Esophagus muscularis mucosa (tissue), 4 donors: ENCODE data around the gene SH3BP4. TPM values are rescaled to one million over a fixed set of nuclear protein-coding genes. Genes with fewer than 3 reads are reported as not detected.

Experiments used
- DNase-seq: peaks from one replicate; pipeline ENCODE4 v3.0.0-alpha.2; 2017; ENCODE audit errors: extremely low spot score
- H3K27ac ChIP-seq, 4 donors: fragments of 200-600 bp; sonication (generic); replicated peaks in 1 of 4; 1 replicate in 3 of 4; 2 replicates in 1 of 4; pipeline ENCODE4 v1.5.1; 2016 to 2019; ENCODE audit warnings: mild to moderate bottlenecking in 1 of 4
- H3K27me3 ChIP-seq, 4 donors: fragments of 200-600 bp; sonication (generic); one replicate each; pipeline versions ENCODE4 v1.5.1 to v1.6.0; 2016 to 2019
- H3K36me3 ChIP-seq, 4 donors: fragments of 200-600 bp; sonication (generic); one replicate each; pipeline ENCODE4 v1.5.1; 2016 to 2019
- H3K4me1 ChIP-seq, 4 donors: fragments of 200-600 bp; sonication (generic); one replicate each; pipeline ENCODE4 v1.5.1; 2016 to 2019
- H3K4me3 ChIP-seq, 4 donors: fragments of 200-600 bp; sonication (generic); 1 replicate in 2 of 4; 2 replicates in 2 of 4; pipeline ENCODE4 v1.5.1; 2016 to 2019; ENCODE audit warnings: mild to moderate bottlenecking in 4 of 4, moderate library complexity in 1 of 4
- H3K9me3 ChIP-seq, 4 donors: fragments of 200-600 bp; sonication (generic); 1 replicate in 3 of 4; 2 replicates in 1 of 4; pipeline ENCODE4 v1.5.1; 2016 to 2019
- CTCF ChIP-seq, 3 experiments: fragments of 200-600 bp in 2 of 3; fragments of 450-650 bp in 1 of 3; sonication (generic) in 2 of 3; IDR thresholded peaks; one replicate each; pipeline ENCODE4 v1.5.1; 2017 to 2019; ENCODE audit warnings: antibody characterized with exemption in 3 of 3, mild to moderate bottlenecking in 2 of 3, moderate library complexity in 1 of 3
- EP300 ChIP-seq: sonication (generic); formaldehyde crosslinking; IDR thresholded peaks from one replicate; pipeline ENCODE4 v1.6.1; 2017; ENCODE audit warnings: antibody characterized with exemption
- POLR2A ChIP-seq: fragments of 450-650 bp; IDR thresholded peaks from one replicate; pipeline ENCODE4 v1.6.1; 2017; ENCODE audit warnings: antibody characterized with exemption, moderate library complexity, mild to moderate bottlenecking, low read depth
- POLR2AphosphoS5 ChIP-seq, 2 donors: sonication (generic); formaldehyde crosslinking; IDR thresholded peaks; one replicate each; pipeline ENCODE4 v1.6.1; 2017; ENCODE audit warnings: antibody characterized with exemption in 2 of 2
- WGBS: methylation state at CpG from one replicate; pipeline ENCODE4 v1.1.5; 2018; 5-methylcytosine and 5-hydroxymethylcytosine counted together
- intact Hi-C: fragments of 100-400 bp; cut with DNase I; formaldehyde crosslinking; loops from one replicate; pipeline ENCODE4 v1.15.1; 2023
- total RNA-seq, 4 donors: library from RNA; depleted of rRNA; stranded (reverse); fragments of >200 nt; gene quantifications; one replicate each; pipeline versions ENCODE4 v1.1.0 to v1.2.1, GENCODE V29; 2016

The SH3BP4 gene
- total RNA-seq, 4 donors from 2014 or later = 25.3 to 63.1 (median 48.4) TPM

GRCh38 chr2:235024931-235025773 lies 73.3 kb downstream of the SH3BP4 start:
- Histone ChIP-seq H3K27me3 (no peaks in the 10 kb centered on the region), H3K4me3 (no peak overlapping the region), H3K9me3 (no peaks in the 10 kb centered on the region), H3K4me1 (peaks cover 23 to 56% (median 44%) of the 10 kb centered on the region in 4 donors), H3K27ac (no peak overlapping the region), H3K36me3 (no peaks in the 10 kb centered on the region)
- intact Hi-C loops = no loop called here
- no peak for DNase-seq
- 88% methylated on average over 19 of the region's 20 CpGs for WGBS
- TF ChIP-seq CTCF (IDR thresholded peaks at IDR 0.05) (no peak), POLR2A (no peak), POLR2AphosphoS5 (IDR thresholded peaks at IDR 0.05) (no peak), EP300 (no peak)

GRCh38 chr2:235025800-235026536 lies 74.2 kb downstream of the SH3BP4 start:
- DNase-seq = no peak
- Histone ChIP-seq H3K27me3 (no peaks in the 10 kb centered on the region), H3K27ac (no peak overlapping the region), H3K4me1 (peaks cover 23 to 63% (median 47%) of the 10 kb centered on the region in 4 donors), H3K9me3 (no peaks in the 10 kb centered on the region), H3K36me3 (no peaks in the 10 kb centered on the region), H3K4me3 (no peak overlapping the region)
- peak in 1 of 2 donors; percentile 35 for TF ChIP-seq POLR2AphosphoS5 (IDR thresholded peaks at IDR 0.05)
- TF ChIP-seq POLR2A = no peak
- 69% methylated on average over 11 of the region's 11 CpGs for WGBS
- intact Hi-C loops = no loop called here

- TF ChIP-seq EP300 (no peak), POLR2AphosphoS5 (IDR thresholded peaks at IDR 0.05) (no peak), POLR2A (no peak), CTCF (IDR thresholded peaks at IDR 0.05) (no peak)
- Histone ChIP-seq H3K9me3 (no peaks in the 10 kb centered on the region), H3K27ac (no peak overlapping the region), H3K4me1 (peaks cover 23 to 55% (median 42%) of the 10 kb centered on the region in 4 donors), H3K36me3 (no peaks in the 10 kb centered on the region), H3K4me3 (no peak overlapping the region), H3K27me3 (no peaks in the 10 kb centered on the region)
- WGBS = 79% methylated on average over 24 of the region's 33 CpGs
- intact Hi-C loops = no loop called here
- DNase-seq = no peak
Observed at GRCh38 chr2:235026649-235027557, 75.1 kb downstream of the SH3BP4 start.

GRCh38 chr2:235027558-235028214 lies 75.9 kb downstream of the SH3BP4 start:
- no peak for TF ChIP-seq POLR2AphosphoS5 (IDR thresholded peaks at IDR 0.05)
- no peak for TF ChIP-seq CTCF (IDR thresholded peaks at IDR 0.05)
- TF ChIP-seq EP300 = no peak
- TF ChIP-seq POLR2A = no peak
- H3K27me3 ChIP-seq = no peaks in the 10 kb centered on the region
- no peak overlapping the region for H3K27ac ChIP-seq
- H3K4me3 ChIP-seq = no peak overlapping the region
- intact Hi-C loops = no loop called here
- H3K36me3 ChIP-seq = no peaks in the 10 kb centered on the region
- 83% methylated on average over 20 of the region's 21 CpGs for WGBS
- no peak for DNase-seq
- no peaks in the 10 kb centered on the region for H3K9me3 ChIP-seq
- H3K4me1 ChIP-seq = peaks cover 23 to 47% (median 40%) of the 10 kb centered on the region in 4 donors
